Measurements from ENCODE around the gene NUDCD2.

The NUDCD2 gene

GRCh38 chr5:163459819-163460561 is at the start of gene NUDCD2:
Gene NUDCD2, minus strand, starts transcription at chr5:163460102. Its CDS starts 52 bp downstream, at chr5:163460050.
- DNase-seq = peak; percentile 98

DNA sequence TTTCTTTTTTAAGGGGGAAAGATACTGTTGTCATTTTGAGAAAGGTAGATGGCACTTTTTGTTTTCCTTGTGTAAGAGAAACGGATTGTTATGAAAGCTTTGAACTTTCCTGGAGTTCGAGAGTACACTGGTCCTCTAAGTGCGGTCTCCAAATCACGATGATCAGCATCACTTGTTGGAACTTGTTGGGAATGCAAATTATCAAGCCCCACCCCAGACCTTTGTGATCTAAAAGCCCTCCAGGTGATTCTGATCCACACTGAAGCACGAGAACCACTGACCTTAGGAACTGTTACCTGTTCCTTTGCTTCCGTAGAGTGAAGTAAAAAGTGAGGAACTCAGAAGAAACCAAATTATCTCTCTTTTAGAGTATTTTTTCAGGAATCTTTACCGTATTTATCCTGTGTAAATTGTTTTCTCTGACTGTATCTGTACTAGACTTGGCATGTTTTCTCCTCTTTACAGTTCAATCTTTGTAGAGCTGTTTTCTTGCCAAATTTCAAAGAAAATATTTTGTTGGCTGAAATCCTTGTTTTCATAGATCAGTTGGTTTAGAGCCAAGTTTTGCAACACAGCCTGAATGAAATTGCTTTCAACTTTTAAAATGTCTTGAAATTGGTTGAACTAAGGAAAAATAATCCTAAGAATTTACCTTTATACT is 49.5 kb upstream of the NUDCD2 start:
- DNase-seq = no peak

- DNase-seq = no peak
Observed at GRCh38 chr5:163508753-163509152, 48.9 kb upstream of the NUDCD2 start.

- peak; percentile 63 for DNase-seq
Observed at GRCh38 chr5:163506726-163507125, 46.8 kb upstream of the NUDCD2 start.

DNA sequence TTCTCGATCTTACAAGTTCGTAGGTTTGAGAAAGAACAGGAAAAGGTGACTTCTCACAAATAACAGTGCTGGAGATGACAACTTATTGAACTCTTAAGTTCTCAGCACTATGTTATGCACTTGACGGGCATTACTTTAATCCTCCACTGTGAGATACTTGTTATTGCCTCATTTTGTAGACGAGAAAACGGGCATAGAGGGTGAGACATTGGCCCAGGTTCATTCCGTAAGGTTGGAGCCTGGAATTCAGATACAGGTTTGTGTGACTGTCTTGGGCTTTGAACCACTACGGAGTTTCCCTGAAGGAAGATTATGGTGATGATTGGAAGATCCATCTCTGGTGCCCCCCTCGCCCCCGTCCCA is 46.2 kb upstream of the NUDCD2 start:
- no peak for DNase-seq

GRCh38 chr5:163505368-163506094 is 45.6 kb upstream of the NUDCD2 start, which contains the start of gene MAT2B:
Gene MAT2B, plus strand, starts transcription at chr5:163505619. Its CDS starts 68 bp downstream, at chr5:163505687.
- DNase-seq = peak; percentile 97

DNA sequence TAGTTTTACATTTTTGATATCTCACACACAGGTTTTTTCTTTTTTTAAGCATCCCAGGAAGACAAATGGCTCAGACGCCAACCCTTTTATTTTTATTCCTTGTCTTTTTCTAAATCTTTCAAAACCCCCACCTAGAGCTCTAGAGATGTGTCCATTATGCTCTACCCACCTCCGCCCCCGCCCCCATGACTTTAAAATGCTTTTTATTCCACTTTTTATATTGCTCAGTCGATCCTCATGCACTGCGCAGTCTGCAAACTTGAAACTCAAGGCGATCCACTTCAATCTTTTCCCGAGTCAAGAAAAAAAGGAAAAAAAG is 45.1 kb upstream of the NUDCD2 start:
- no peak for DNase-seq

DNA sequence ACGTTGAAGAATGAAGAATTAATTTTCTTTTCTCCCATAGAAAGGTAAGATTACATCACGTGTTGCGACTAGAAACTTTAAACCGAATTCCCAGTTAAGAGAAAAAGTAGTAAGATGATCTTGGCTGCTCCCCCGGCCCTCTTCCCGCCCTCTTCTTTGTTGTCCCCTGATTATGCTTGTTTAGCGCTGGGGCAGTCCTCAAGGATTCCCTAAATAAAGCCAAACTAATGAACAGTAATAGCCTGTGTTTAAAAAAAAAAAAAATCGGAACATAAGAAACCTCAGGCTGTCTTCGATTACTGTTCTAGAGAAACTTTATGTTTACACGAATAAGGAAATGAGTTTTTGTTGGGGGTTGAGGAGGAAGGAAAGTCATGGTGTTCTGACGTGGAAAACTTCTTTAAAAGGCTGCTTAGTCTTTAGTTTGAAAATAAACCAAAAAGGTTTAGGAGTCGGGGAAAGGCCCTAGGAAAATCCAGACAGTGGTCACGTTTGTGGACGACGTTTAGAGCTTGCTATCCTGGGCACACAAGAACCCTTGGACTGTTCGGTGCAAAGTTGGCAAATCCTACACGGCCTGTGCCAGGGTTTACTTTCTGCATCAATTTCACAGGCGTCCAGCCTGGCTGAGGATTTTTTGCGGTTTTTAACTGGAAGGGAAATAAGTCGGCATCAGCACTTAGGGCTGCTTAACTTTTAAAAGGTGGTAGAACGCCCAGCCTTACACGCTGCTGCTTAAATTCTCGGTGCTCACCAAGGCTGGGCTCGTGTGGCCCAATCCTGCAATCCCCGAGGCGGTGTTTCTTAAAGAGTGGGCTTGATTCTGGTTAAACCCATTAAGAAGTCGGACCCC is 44.4 kb upstream of the NUDCD2 start:
- DNase-seq = peak; percentile 57

- DNase-seq = peak; percentile 62
Observed at GRCh38 chr5:163503106-163504078, 43.5 kb upstream of the NUDCD2 start.

- DNase-seq = no peak
Observed at GRCh38 chr5:163502521-163502920, 42.6 kb upstream of the NUDCD2 start.

DNA sequence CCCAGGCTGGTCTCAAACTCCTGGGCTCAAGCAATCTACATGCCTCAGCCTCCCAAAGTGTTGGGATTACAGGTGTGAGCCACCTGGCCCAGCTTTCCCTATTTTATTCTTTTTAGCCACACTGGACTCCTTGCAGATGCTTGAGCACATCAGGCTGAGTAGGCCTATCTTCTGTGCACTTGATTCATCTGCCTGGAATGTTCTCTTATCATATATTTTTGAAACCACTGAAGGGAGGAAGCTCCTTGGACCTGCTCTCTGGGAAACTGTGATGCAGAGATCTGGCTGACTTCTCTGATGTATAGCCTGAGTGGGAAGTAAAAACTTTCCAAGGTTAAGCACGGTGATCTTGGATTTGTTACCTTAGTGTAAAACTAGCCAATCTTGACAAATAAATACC is 39.0 kb upstream of the NUDCD2 start:
- DNase-seq = no peak

- DNase-seq = no peak
Observed at GRCh38 chr5:163497315-163497714, 37.4 kb upstream of the NUDCD2 start.

GRCh38 chr5:163496286-163496685 is 36.4 kb upstream of the NUDCD2 start:
- DNase-seq = no peak

DNA sequence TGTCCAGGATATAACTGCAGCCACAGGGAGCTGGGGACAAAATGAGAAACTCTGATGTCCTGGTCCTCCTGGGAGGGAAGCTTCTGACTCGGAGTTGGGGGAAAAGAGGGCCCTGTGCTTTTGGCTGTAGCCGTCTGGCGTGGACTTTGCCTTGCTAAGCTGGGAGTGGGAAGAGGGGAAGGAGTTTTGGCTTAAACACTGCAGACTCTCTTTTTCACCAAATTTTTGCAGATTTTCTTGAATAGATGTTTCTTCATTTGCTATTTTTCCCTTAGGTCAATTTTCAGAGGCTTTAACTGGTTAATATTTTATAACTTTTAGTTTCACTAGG is 29.8 kb upstream of the NUDCD2 start:
- DNase-seq = no peak

- DNase-seq = no peak
Observed at GRCh38 chr5:163489055-163489744, 29.3 kb upstream of the NUDCD2 start.

- DNase-seq = no peak
Observed at GRCh38 chr5:163478982-163479271, 19.0 kb upstream of the NUDCD2 start.

- no peak for DNase-seq
Observed at GRCh38 chr5:163478126-163478981, 18.5 kb upstream of the NUDCD2 start.

DNA sequence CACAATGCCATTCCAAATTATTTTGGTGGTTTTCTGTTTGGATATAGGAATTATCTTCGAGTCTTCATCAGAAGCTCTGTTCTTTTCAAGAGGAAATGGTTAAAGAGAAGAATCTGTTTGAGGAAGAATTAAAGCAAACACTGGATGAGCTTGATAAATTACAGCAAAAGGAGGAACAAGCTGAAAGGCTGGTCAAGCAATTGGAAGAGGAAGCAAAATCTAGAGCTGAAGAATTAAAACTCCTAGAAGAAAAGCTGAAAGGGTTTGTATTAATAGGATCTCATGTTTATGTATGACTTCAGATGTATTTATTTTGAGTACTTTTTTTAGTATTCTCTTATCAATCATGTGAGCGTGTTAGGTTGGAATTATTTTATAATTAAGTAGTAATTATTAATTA is 15.5 kb upstream of the NUDCD2 start:
- DNase-seq = no peak

GRCh38 chr5:163473635-163474243 is 13.8 kb upstream of the NUDCD2 start:
- DNase-seq = no peak

DNA sequence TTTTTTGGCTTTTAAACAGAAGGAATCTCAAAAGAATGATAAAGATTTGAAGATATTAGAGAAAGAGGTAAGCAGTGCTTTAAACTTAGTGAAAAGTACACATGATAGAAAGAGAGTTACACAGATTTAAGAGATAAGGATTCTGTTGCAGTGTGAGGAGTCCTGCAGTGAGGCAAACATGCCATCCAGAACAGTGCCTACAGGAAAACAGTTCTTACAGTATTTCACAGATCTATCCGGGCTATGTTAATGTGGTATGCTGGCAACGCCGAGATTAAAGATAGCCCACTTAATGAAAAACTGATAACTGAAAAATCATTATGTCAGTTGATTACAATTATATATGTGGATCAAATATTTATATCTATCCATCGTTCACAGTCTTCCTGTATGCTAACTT is 7.8 kb upstream of the NUDCD2 start:
- no peak for DNase-seq
